Non-pigmented ciliary epithelial cell (primary cell): ENCODE results near the gene SYNJ2.

ENCODE experiments used
- DNase-seq: peaks from one replicate; pipeline ENCODE4 v3.0.0-alpha.2; 2010; ENCODE audit warnings: low read depth

The SYNJ2 gene

DNA sequence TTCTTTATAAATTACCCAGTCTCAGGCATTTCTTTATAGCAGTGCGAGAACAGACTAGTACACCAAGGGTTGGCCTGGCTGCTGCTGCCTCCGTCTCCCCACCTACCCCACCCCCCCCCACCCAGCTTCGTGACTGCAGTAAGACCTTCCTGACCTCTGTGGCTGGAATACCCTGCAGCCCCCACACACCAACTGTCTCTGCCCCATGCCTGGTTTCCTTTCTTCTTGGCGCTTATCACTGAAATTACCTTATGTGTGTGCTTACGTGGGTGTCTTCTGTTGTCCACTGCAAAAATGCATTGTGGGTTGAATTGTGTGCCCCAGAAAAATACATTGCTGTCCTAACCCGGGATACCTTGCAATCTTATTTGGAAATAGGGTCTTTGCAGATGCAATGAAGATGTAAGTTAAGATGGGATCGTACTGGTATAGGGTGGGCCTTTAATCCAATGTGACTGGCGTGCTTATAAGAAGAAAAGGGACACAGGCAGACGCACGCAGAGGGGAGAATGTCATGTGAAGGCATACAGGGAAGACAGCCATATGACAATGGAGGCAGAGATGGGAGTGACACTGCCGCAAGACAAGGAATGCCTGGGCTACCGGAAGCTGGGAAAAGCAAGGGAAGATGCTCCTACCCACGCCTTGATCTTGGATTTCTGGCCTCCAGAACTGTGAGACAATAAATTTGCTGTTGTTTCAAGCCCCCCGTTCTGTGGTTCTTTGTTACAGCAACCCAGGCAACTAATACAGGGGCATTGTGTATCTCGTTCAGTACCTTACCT lies 15.4 kb downstream of the SYNJ2 start:
- no peak for DNase-seq

DNA sequence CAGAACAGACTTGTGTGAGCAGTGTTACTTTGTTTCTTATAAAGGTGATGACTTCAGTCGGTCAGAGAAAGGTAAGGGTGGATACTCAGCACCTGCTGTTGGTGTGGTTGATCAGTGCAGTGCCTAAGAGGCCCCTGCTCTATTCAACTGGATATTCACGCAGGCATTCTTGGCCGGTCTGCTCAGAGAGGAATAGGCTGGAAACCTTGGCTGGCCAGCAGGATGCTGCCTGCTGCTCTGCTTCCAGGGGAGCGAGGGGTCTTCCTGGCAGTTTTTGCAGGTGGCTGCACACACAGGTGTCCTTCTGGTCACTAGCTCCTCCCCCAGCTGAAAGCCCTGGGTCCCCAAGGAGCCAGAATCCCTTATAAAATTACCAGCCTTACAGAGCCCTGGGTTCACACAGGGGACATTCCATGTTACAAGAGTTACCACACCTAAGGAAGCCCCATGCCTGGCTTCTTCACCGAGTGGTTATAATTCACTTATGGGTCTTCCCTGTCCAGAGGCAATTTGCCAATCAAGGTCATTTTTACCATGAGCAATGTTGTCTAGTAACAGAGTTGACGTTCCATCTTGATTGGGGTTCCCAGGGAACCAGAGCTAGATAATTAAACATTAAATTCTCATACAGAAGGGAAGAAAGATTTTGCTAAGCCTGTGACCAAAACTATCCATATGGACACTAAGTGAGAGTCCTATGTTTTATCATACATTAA lies 16.4 kb downstream of the SYNJ2 start:
- no peak for DNase-seq

DNA sequence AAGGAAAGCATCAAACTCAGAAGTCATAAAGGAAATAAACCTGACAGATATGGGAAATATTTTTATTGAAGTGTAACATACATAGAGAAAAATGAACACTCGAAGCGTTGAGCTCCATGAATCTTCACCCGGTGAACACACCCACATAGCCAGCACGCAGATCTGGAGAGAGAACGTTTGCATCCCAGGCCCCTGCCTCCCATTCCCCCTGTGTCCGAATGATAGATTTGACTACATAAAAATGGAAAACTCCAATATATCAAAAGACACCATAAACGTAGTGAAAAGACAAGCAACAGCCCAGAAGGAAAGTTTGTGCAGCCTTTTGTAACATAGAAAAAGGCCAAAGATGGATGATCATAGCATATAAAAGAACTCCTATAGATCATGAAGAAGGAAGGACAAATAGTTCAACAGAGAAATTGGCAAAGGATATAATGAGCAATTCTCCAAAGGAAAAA lies 17.1 kb downstream of the SYNJ2 start:
- no peak for DNase-seq

DNA sequence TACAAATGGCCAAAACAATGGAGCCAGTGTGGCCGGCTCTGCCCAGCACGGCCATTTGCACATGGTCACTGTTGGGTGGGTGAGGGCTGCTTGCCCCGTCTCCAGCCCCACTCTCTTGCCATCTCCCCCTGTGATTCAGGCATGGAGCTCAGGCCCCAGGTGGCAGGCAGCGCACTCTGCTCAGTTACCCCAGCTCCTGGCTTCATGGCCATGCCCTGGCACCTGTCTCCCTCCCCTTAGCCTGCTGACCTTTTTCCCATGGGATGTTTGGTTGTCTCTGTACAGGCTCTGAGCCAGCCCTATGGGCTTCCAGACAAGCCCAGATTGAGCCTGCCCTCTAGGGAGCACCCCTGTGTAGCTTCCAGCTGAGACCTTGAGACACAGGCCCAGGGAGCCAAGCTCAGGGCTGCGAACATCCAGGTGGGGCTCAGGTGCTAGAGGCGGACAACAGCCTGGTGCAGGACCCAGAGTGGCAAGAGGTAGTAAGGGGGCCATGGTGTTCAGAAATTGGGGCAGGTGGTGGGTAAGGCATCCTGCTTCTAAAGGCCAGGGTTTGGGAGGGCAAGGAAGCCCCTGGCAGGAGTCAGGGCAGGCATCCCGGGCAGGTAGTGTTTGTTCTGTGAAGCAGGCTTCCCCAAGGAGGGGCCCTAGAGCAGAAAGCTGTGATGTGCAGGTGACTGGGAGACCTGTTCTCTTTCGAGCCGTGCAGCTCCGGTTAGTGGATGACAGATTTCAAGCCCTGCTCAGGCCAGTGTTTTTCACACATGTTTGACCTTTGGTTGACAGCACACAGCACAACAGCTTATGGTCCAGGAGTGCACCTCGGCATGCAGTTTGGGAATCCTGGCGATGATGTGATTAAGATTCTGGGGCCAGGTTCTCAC lies 17.7 kb downstream of the SYNJ2 start:
- no peak for DNase-seq

DNA sequence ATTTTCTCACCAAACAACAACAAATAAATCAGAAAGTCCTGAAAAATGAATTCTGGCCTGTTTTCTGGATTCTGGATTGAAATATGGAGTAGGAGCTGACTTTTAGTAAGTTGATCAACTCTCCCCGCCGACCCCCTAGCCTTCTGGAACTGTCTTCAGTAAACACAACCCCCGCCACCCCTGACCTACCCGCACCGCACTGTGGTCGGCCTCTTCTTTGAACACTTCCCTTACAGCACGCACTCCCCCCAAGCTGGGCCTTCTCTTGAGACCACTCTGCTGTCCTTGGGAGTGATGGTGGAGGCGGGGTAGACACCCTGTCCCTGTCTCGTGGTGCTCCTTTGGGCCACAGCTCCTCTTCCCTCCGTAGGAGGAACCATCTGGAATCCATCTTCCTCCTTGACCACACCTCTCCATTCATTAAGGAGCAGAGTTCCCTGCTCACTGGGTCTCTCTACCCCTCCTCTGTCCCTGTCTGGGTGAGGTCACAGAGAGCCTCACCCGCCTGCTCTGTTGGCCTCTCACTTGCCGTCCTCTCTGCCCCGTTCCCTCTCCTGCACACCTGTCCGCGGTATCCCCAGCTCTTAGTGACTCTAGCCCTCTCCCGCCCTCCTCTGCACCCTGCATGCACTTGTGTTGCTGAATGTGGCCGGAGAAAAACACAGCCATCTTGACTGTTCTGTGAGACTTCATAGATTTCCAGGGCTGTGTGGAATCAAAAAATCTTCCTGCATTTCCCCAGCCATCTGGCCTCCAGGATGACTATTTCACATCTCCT lies 19.1 kb downstream of the SYNJ2 start:
- no peak for DNase-seq

DNA sequence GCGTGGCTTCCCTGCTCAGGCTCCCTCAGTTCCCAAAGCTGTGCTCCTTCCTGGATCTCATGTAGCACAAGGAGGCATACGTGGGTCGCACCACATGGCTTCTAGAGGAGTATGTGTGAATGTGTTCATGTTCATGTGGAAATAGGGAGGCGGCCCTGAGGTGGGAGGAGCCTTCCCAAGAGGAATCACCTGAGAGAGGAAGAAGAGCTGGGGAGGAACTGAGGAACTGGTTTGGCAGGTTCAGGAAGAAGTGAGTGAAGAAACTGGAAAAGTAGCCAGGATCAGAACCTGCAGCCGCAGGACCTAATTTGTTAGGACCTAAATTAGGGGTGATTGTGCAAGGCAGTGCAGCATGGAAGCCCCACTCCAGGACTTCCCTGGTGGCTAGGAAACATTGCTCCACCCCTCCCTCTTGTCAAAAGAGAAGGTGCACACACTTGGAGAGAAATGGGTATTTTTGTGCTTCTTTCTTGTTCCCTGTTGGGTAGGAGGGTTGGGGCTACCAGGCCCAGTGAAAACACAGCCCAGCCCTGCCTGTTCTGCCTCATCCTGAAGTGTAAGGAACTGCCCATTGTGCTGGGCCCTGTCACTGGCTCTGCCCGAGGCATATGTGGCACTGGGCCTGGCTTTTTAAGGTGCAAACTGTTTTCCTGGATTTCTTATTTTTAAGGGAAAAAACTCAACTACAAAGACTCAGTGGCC lies 20.7 kb downstream of the SYNJ2 start:
- DNase-seq = no peak

- DNase-seq = peak; percentile 60
These were observed 21.5 kb downstream of the SYNJ2 start for GRCh38 chr6:158002951-158003853.

- no peak for DNase-seq
These were observed 22.4 kb downstream of the SYNJ2 start for GRCh38 chr6:158003910-158004700.

- DNase-seq = no peak
These were observed 23.0 kb downstream of the SYNJ2 start for GRCh38 chr6:158004701-158005095.

DNA sequence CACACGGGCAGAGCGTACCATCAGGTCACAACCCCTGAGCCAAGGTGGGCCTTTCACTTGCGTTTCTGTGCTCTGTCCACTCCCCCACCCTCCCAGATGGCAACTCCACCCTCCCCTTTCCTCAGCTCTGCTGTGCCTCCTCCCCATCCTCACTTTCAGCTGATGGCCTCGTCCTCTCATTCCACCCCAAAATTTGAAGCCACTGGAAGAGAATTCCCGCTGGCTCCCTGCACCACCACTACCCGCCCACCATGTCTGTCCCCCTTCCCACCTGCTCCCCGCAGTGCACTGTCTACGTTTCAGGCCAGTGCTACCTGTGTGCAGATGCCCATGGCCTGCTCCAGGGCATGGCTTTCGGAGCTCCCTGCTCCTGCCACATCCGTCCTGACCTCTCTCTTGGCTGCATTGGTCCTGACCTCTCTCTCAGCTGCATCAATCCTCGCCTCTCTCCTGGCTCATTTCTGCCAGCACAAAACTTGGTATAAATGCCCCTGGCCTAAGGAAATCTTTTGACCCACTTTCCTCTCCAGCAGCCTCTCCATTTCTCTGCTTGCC lies 24.0 kb downstream of the SYNJ2 start:
- DNase-seq = no peak

DNA sequence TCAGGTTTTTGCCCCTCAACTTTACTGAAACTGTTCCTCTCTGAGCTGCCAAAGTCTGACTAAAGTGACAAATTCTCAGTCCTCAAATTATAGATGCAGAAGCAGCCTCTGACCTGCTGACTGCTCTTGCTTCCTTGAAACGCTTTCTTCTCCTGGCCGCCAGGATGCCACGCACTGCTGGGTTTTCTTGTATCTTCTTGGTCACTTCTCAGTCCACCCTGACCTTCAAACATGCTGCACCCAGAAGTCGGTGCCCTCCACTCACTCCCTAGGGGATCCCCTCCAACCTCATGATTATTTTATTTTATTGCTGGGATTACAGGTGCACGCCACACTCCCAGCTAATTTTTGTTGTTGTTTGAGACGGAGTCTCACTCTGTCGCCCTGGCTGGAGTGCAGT lies 24.7 kb downstream of the SYNJ2 start:
- no peak for DNase-seq

DNA sequence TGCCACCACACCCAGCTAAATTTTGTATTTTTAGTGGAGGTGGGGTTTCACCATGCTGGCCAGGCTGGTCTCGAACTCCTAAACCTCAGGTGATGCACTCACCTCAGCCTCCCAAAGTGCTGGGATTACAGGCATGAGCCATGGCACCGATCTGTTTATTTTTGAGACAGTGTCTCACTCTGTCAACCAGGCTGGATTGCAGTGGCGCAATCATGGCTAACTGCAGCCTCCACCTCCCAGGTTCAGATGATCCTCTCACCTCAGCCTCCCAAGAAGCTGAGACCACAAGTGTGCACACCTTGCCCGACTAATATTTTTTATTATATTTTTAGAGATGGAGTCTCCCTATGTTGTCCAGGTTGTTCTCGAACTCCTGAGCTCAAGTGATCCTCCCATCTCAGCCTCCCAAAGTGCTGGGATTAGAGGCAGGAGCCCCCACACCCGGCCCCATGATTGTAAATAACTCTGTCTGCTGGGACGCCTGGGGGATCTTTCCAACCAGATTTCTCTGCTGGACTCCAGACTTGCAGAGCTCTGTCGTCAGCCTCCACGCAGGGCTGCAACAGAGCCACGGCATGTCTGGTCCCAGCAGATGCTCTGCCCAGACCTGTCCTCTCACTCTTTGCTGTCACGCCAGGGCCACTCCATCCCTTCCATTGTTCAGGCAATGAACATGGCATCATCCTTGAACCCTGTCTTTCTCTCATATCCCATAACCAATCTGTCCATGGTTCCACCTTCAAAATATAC lies 25.3 kb downstream of the SYNJ2 start:
- no peak for DNase-seq

DNA sequence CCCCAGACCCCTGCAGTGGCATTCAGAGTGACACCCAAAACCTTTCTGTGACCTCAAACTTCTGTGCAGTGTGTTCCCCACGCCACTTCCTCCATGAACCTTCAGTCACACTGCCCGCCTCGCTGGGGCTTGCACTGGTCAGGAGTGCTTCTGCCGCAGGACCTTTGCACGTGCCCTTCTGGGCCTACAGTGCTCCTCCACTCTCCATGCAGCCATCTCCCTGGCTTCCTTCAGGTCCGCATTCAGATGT lies 27.1 kb downstream of the SYNJ2 start:
- no peak for DNase-seq

DNA sequence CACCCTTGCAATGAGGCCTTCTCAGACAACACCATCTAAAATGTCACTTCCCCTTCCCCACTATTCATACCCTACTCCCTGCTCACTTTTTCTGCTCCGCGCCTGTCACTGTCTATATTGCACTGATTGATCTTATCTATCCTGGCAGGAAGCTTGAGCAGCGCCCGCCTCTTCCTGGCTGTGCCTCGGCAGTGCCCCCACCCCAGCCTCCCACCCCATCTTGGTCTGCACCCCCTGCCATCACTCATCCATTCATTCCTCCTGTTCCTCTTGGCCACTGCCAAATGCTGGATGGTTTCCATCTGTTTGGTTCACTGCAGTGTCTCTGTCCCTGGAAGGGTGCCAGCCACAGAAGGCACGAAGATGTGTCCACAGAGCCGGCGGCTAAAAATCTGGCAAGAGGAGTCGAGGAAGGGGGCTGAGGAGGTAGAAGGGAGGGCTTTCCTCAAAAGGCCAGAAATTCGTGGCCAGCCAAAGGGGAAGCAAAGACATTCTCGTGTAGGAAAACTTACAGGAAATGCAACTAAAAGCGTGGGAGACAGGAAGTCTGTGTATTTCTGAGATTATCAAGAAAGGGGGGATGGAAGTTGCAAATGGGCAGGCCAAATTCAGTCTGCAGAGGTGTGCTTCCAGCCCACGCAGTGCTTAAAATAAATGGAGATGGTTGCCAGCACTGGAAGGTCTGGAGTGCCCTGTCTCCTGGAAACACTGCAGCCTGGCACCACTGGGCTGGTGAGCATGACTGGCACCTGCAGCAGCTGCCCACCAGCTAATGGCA lies 27.6 kb downstream of the SYNJ2 start:
- DNase-seq = no peak

DNA sequence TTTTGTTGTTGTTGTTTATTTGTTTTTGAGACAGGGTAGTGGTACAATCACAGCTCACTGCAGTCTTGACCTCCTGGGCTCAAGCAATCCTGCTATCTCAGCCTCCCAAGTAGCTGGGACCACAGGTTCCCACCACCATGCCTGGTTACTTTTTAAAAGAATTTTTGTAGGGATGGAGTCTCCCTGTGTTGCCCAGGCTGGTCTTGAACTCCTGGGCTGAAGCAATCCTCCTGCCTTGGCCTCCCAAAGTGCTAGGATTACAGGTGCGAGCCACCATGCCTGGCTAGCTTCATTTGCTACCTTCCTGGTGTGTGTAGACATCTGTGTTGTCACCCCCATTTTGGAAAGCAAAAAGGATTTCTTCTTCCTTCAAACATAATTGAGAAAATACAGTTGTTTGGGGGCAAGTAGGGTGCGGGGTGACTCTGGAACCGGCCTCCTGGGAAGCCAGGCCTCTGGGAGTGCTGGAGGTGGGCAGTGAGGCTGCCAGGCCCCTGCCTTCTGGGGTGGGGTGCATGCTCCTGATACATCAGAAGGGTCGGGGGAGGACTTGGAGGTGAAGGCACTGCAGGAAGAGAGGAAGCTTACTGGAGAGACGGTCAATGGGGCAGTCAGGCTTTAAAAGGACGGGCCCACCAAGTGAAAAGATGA lies 28.4 kb downstream of the SYNJ2 start:
- DNase-seq = no peak

DNA sequence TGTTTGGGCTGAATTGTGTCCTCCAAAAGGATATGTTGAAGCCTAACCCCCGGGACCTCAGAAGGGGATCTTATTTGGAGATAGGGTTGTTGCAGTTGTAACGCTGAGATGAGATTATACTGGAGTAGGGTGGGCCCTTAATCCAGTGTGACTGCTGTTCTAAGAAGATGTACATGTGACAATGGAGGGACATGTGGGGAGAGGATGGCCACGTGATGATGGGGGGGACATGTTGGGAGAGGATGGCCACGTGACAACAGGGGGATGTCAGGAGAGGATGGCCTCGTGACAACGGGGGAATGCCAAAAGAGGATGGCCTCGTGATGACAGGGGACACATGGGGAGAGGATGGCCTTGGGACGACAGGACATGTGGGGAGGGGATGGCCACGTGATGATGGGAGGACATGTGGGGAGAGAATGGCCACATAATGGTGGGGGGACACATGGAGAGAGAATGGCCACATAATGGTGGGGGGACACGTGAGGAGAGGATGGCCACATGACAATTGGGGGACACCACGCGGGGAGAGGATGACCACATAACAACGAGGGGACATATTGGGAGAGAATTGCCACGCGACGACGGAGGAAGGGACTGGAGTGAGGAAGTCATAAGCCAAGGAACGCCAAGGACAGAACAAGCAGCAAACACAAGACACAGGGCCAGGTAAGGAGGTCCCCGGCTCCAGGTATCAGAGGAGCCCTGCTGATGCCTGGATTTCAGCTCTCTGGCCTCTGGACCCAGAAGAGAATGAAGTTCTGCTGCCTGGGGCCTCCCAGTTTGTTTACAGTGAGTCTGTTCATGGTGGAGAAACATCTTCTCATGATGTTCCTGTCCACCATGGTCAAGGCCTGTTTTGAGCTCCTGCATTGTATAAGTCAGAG lies 29.2 kb downstream of the SYNJ2 start:
- no peak for DNase-seq
